Hepatocyte (in vitro differentiated cells): ENCODE results near the gene PIGR.

Source experiments
- EZH2 ChIP-seq: fragments of 200-600 bp; sonication (generic); IDR thresholded peaks from 2 replicates; pipeline ENCODE4 v1.6.1; 2016; ENCODE audit warnings: antibody characterized with exemption, mild to moderate bottlenecking, borderline replicate concordance
- EZH2phosphoT487 ChIP-seq: fragments of 200-600 bp; sonication (generic); IDR thresholded peaks from one replicate; pipeline ENCODE4 v1.6.1; 2018; ENCODE audit warnings: antibody characterized with exemption, mild to moderate bottlenecking, low read depth, moderate library complexity; ENCODE audit not compliant: unreplicated experiment, severe bottlenecking
- TF ChIP-seq, protein P1 (sequence below): fragments of 200-600 bp; sonication (generic); IDR thresholded peaks from 2 replicates; pipeline ENCODE4 v1.5.1; 2016; ENCODE audit warnings: antibody characterized with exemption, mild to moderate bottlenecking; ENCODE audit not compliant: poor library complexity

DNA sequence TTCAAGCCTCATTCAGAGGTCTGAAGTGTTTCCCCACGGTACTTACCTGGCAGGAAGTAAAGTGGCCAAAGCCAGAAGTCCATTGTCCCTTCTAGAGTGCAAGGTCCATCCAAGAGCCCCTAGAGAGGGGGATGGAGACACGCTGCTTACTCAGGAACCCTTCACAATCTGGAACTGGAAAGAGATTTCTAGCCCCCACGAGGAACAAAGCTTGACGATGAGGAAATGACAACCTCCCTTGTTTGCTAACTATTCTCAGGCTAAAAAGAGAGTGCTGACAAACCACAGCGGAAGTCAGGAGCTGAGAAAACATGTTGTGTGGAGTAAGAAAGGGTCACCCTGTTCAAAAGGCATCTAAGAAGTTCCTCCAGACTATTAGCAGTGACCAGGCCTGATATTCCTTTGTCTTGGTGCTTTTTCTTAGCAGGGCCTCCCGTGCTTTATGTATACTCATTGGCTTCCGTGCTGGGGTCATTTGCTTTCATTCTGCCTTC, 24.4 kb downstream of the PIGR start, which contains the start of gene FCMR:
- TF ChIP-seq, protein P1, sequence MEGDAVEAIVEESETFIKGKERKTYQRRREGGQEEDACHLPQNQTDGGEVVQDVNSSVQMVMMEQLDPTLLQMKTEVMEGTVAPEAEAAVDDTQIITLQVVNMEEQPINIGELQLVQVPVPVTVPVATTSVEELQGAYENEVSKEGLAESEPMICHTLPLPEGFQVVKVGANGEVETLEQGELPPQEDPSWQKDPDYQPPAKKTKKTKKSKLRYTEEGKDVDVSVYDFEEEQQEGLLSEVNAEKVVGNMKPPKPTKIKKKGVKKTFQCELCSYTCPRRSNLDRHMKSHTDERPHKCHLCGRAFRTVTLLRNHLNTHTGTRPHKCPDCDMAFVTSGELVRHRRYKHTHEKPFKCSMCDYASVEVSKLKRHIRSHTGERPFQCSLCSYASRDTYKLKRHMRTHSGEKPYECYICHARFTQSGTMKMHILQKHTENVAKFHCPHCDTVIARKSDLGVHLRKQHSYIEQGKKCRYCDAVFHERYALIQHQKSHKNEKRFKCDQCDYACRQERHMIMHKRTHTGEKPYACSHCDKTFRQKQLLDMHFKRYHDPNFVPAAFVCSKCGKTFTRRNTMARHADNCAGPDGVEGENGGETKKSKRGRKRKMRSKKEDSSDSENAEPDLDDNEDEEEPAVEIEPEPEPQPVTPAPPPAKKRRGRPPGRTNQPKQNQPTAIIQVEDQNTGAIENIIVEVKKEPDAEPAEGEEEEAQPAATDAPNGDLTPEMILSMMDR, result no peak
- TF ChIP-seq EZH2phosphoT487, result no peak
- TF ChIP-seq EZH2, result no peak
